SK-N-SH (cell line): ENCODE data around the gene PROX2. TPM values are rescaled to one million over a fixed set of nuclear protein-coding genes. Genes with fewer than 3 reads are reported as not detected.

Experiments
- CTCF ChIA-PET: fragments of 300-600, 350-600 bp; formaldehyde crosslinking; extraction: SDS; loops from one replicate; lab custom pipeline; 2021; lab: Yijun Ruan, JAX
- POLR2A ChIA-PET: fragments of 350-600 bp; sonication (Branson Sonifier 250); formaldehyde crosslinking; extraction: SDS; loops from one replicate; lab custom pipeline; 2020; ENCODE audit warnings: antibody characterized with exemption, inconsistent platforms; lab: Yijun Ruan, JAX
- DNase-seq: peaks from one replicate; pipeline ENCODE4 v3.0.0; 2012
- H2AFZ ChIP-seq: fragments of 200-600 bp; sonication (generic); 2 replicates; pipeline ENCODE4 v1.8.1; 2016; ENCODE audit warnings: antibody characterized with exemption, mild to moderate bottlenecking, low read depth
- H3F3A ChIP-seq: fragments of 200-600 bp; sonication (generic); replicated peaks from 2 replicates; pipeline ENCODE3; 2016; ENCODE audit warnings: antibody characterized with exemption, mild to moderate bottlenecking; ENCODE audit not compliant: insufficient read depth
- H3K27ac ChIP-seq, 2 experiments: fragments of 200-500 bp in 1 of 2; fragments of 200-600 bp in 1 of 2; sonication (Bioruptor generic) in 1 of 2; sonication (generic), shearing (Covaris generic) in 1 of 2; 2 replicates each; pipeline versions ENCODE4 v1.5.1 to v1.6.1; 2014 to 2016; ENCODE audit warnings: low read depth in 2 of 2, inconsistent platforms in 1 of 2, low read length in 1 of 2, mild to moderate bottlenecking in 1 of 2, mixed read lengths in 1 of 2
- H3K27me3 ChIP-seq: fragments of 200-600 bp; sonication (generic), shearing (Covaris generic); 2 replicates; pipeline ENCODE4 v1.6.1; 2016; ENCODE audit warnings: mixed run types; ENCODE audit not compliant: insufficient read depth
- H3K36me3 ChIP-seq, 2 experiments: fragments of 200-500 bp in 1 of 2; fragments of 200-600 bp in 1 of 2; sonication (Bioruptor generic) in 1 of 2; sonication (generic) in 1 of 2; replicated peaks in 1 of 2; 2 replicates each; pipeline versions ENCODE3 to v1.5.1; 2014 to 2016; ENCODE audit warnings: low read length in 1 of 2, mild to moderate bottlenecking in 1 of 2; ENCODE audit not compliant: insufficient read depth in 2 of 2, control insufficient read depth in 1 of 2
- H3K4me1 ChIP-seq, 2 experiments: fragments of 200-500 bp in 1 of 2; fragments of 200-600 bp in 1 of 2; sonication (Bioruptor generic) in 1 of 2; sonication (generic), shearing (Covaris generic) in 1 of 2; 2 replicates each; pipeline versions ENCODE4 v1.5.1 to v1.6.1; 2014 to 2016; ENCODE audit warnings: low read depth in 1 of 2, low read length in 1 of 2, mixed run types in 1 of 2; ENCODE audit not compliant: insufficient read depth in 2 of 2, control insufficient read depth in 1 of 2
- H3K4me2 ChIP-seq: fragments of 200-600 bp; sonication (generic), shearing (Covaris generic); 2 replicates; pipeline ENCODE4 v1.6.1; 2017; ENCODE audit warnings: mixed run types
- H3K4me3 ChIP-seq, 2 experiments: fragments of 200-500 bp in 1 of 2; fragments of 200-600 bp in 1 of 2; sonication (Bioruptor generic) in 1 of 2; sonication (generic), shearing (Covaris generic) in 1 of 2; 2 replicates each; pipeline versions ENCODE4 v1.5.1 to v1.8.1; 2014 to 2016; ENCODE audit warnings: low read depth in 2 of 2, inconsistent platforms in 1 of 2, low read length in 1 of 2, mild to moderate bottlenecking in 1 of 2, mixed read lengths in 1 of 2, moderate library complexity in 1 of 2
- H3K79me2 ChIP-seq: fragments of 200-600 bp; sonication (generic); 2 replicates; pipeline ENCODE4 v1.8.1; 2017; ENCODE audit warnings: mild to moderate bottlenecking; ENCODE audit not compliant: insufficient read depth
- H3K9ac ChIP-seq: fragments of 200-600 bp; sonication (generic); 2 replicates; pipeline ENCODE4 v1.6.1; 2017; ENCODE audit warnings: mixed run types
- H3K9me2 ChIP-seq: fragments of 200-600 bp; sonication (generic); 2 replicates; pipeline ENCODE4 v1.6.1; 2017; ENCODE audit warnings: mixed run types
- H3K9me3 ChIP-seq: fragments of 200-600 bp; sonication (generic); 2 replicates; pipeline ENCODE4 v1.6.1; 2017; ENCODE audit warnings: mixed run types, mild to moderate bottlenecking, moderate library complexity
- H4K20me1 ChIP-seq: fragments of 200-600 bp; sonication (generic); 2 replicates; pipeline ENCODE4 v1.6.1; 2017; ENCODE audit warnings: mild to moderate bottlenecking, mixed run types; ENCODE audit not compliant: insufficient read depth
- ELF1 ChIP-seq: IDR thresholded peaks from 2 replicates; pipeline ENCODE4 v1.4.0; 2012
- EZH2phosphoT487 ChIP-seq: fragments of 200-600 bp; sonication (generic); IDR thresholded peaks from 2 replicates; pipeline ENCODE4 v1.6.1; 2017; ENCODE audit warnings: low read depth, mixed run types, mild to moderate bottlenecking, antibody characterized with exemption, moderate library complexity, borderline replicate concordance
- FOXJ3 ChIP-seq: sonication (generic); formaldehyde crosslinking; IDR thresholded peaks from 2 replicates; pipeline ENCODE4 v1.5.1; 2020; ENCODE audit warnings: mild to moderate bottlenecking, missing genetic modification reagents
- FOXM1 ChIP-seq: IDR thresholded peaks from 2 replicates; pipeline ENCODE4 v1.4.0; 2012; ENCODE audit warnings: low read depth, mild to moderate bottlenecking
- GABPA ChIP-seq: IDR thresholded peaks from 2 replicates; pipeline ENCODE4 v1.4.0; 2012; ENCODE audit warnings: low read depth, mild to moderate bottlenecking
- MAX ChIP-seq: IDR thresholded peaks from 2 replicates; pipeline ENCODE4 v1.4.0; 2012; ENCODE audit warnings: low read depth
- NFIC ChIP-seq: IDR thresholded peaks from 2 replicates; pipeline ENCODE4 v1.4.0; 2012; ENCODE audit warnings: borderline replicate concordance
- POLR2AphosphoS5 ChIP-seq: IDR thresholded peaks from 2 replicates; pipeline ENCODE4 v1.6.1; 2012; ENCODE audit warnings: low read depth, low read length
- RAD21 ChIP-seq: IDR thresholded peaks from 2 replicates; pipeline ENCODE4 v1.6.1; 2012; ENCODE audit warnings: mild to moderate bottlenecking, low read length
- REST ChIP-seq: IDR thresholded peaks from 2 replicates; pipeline ENCODE4 v1.6.1; 2012; ENCODE audit warnings: mild to moderate bottlenecking, low read depth, low read length, moderate library complexity
- RXRA ChIP-seq: IDR thresholded peaks from 2 replicates; pipeline ENCODE4 v1.4.0; 2012; ENCODE audit warnings: low read depth, mild to moderate bottlenecking, borderline replicate concordance
- SIN3A ChIP-seq: IDR thresholded peaks from 2 replicates; pipeline ENCODE4 v1.6.1; 2012; ENCODE audit warnings: low read depth, mild to moderate bottlenecking, low read length, moderate library complexity, borderline replicate concordance
- TAF1 ChIP-seq: IDR thresholded peaks from 2 replicates; pipeline ENCODE4 v1.6.1; 2012; ENCODE audit warnings: low read depth, mild to moderate bottlenecking, low read length, moderate library complexity, borderline replicate concordance
- TCF12 ChIP-seq: IDR thresholded peaks from 2 replicates; pipeline ENCODE4 v1.4.0; 2012
- YY1 ChIP-seq: IDR thresholded peaks from 2 replicates; pipeline ENCODE4 v1.4.0; 2012; ENCODE audit warnings: low read depth, mild to moderate bottlenecking
- WGBS: methylation state at CpG from one replicate; pipeline ENCODE4 v1.1.6; 2017; ENCODE audit warnings: low lambda C conversion rate; 5-methylcytosine and 5-hydroxymethylcytosine counted together
- polyA plus RNA-seq, 3 experiments: library from polyadenylated mRNA; depleted of rRNA; stranded (reverse); fragments of >200 nt; gene quantifications; 2 replicates each; pipeline ENCODE4 v1.2.3, GENCODE V29; 2012
- TF ChIP-seq, protein P1 (sequence below): fragments of 200-600 bp; sonication (generic); IDR thresholded peaks from 2 replicates; pipeline ENCODE4 v1.6.1; 2017; ENCODE audit warnings: antibody characterized with exemption, mild to moderate bottlenecking, moderate library complexity
- TF ChIP-seq, protein P2 (sequence below): IDR thresholded peaks from 2 replicates; pipeline ENCODE4 v1.4.0; 2012; ENCODE audit warnings: low read depth, borderline replicate concordance

Gene PROX2
- polyA plus RNA-seq, 1 of the 3 experiments (the other 2 are of a cell fraction): not detected

DNA sequence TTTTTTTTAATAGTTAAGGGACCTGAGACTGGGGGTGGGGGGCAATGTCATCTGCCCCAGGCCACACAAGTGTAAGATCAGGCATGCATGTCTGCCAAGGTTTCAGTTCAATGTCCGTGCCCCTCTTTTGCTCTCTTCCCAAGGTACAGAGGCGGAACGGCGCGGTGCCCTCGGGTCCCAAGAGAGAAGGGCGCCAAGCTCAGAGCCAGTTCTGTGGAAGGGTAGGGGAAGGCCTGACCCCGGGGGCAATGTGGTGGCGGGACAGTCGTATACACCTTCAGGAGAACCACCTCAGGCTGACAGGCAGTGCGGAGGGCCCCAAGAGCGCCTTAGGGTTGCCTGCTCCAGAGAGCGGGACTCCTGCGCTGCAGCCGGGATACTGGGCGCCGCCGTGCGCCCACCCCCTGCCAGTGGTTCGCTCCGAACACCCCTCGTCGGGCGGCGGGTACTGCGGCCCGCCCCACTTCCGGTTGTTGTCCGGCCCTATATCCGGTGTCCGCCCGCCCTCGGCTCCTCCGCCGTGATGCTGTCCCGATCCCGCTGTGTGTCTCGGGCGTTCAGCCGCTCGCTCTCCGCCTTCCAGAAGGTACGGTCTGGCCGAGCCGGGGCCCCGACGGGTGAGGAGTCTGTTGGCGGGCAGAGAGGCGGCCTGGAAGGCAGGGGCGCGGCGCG is 5.6 kb upstream of the PROX2 start, which contains the start of gene DLST (continued):
- TF ChIP-seq, protein P1, sequence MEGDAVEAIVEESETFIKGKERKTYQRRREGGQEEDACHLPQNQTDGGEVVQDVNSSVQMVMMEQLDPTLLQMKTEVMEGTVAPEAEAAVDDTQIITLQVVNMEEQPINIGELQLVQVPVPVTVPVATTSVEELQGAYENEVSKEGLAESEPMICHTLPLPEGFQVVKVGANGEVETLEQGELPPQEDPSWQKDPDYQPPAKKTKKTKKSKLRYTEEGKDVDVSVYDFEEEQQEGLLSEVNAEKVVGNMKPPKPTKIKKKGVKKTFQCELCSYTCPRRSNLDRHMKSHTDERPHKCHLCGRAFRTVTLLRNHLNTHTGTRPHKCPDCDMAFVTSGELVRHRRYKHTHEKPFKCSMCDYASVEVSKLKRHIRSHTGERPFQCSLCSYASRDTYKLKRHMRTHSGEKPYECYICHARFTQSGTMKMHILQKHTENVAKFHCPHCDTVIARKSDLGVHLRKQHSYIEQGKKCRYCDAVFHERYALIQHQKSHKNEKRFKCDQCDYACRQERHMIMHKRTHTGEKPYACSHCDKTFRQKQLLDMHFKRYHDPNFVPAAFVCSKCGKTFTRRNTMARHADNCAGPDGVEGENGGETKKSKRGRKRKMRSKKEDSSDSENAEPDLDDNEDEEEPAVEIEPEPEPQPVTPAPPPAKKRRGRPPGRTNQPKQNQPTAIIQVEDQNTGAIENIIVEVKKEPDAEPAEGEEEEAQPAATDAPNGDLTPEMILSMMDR: no peak
- TF ChIP-seq SIN3A (peak; percentile 78; the same call in 1 of the 2 replicates), POLR2AphosphoS5 (peak; percentile 97), FOXM1 (0 out of 2 replicates have a peak, but pooled peaks have one; percentile 20), TAF1 (peak; percentile 91), GABPA (peak; percentile 90)

GRCh38 chr14:74879427-74880182 is 3.7 kb upstream of the PROX2 start:
- Histone ChIP-seq H3K4me3 (no peak overlapping the region), H3K4me2 (no peak overlapping the region), H3K9ac (no peak overlapping the region), H4K20me1 (peaks cover 25% of the 10 kb centered on the region), H3K9me3 (no peaks in the 10 kb centered on the region), H3K79me2 (peaks cover 29% of the 10 kb centered on the region), H3K27ac (no peak overlapping the region), H3K36me3 (peaks cover 0 to 5% of the 10 kb centered on the region in 2 experiments), H3F3A (peaks cover 10% of the 10 kb centered on the region), H3K4me1 (peaks cover 0 to 17% of the 10 kb centered on the region in 2 experiments; a peak in 2 of 4 replicates), H3K9me2 (no peaks in the 10 kb centered on the region), H3K27me3 (no peaks in the 10 kb centered on the region), H2AFZ (no peak overlapping the region)
- DNase-seq: no peak
- no peak for TF ChIP-seq NFIC
- no peak for TF ChIP-seq TAF1
- no peak for TF ChIP-seq ELF1
- TF ChIP-seq EZH2phosphoT487: no peak
- TF ChIP-seq POLR2AphosphoS5: no peak
- TF ChIP-seq, protein P2, sequence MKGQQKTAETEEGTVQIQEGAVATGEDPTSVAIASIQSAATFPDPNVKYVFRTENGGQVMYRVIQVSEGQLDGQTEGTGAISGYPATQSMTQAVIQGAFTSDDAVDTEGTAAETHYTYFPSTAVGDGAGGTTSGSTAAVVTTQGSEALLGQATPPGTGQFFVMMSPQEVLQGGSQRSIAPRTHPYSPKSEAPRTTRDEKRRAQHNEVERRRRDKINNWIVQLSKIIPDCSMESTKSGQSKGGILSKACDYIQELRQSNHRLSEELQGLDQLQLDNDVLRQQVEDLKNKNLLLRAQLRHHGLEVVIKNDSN: no peak
- no peak for TF ChIP-seq TCF12
- no peak for TF ChIP-seq MAX
- TF ChIP-seq FOXM1: no peak
- no peak for TF ChIP-seq RXRA
- TF ChIP-seq FOXJ3 (CRISPR knock-in tag): no peak
- TF ChIP-seq REST: no peak
- no peak for TF ChIP-seq YY1
- TF ChIP-seq RAD21: no peak
- TF ChIP-seq GABPA: no peak
- 80% methylated on average over 3 of the region's 3 CpGs for WGBS
- ChIA-PET CTCF (interaction anchor here (0.8 to 17.2 kb wide), 5 partner anchors 9 to 28 kb away, joined by 3 to 134 read pairs (median 4); no protein-coding TSS in a partner anchor), POLR2A (interaction anchor here (0.6 kb wide), 1 partner anchor 116 kb away, joined by 3 read pairs; no protein-coding TSS in a partner anchor)
